Measurements from ENCODE around the gene ASNSD1.

DNA sequence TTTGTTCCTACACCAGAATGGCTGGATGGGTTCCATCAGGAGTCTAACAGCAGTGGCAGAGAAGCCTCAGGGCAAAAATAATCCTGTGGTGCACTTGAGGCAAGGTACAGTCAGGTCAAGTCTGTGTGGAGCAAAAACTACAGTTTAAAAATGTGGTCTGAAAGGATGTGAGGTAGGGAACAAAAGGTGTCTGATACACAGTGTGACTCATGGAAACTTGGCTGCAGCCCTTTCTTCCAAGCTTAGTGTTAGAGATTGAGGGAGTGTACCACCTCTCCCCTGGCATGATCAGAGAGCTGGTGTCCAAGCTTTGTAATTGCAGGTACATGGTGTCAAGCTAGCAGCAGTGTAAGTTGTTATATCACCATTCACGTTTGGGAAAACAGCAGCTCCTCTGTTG is 22.1 kb downstream of the ASNSD1 start:
- TF ChIP-seq, protein P1, sequence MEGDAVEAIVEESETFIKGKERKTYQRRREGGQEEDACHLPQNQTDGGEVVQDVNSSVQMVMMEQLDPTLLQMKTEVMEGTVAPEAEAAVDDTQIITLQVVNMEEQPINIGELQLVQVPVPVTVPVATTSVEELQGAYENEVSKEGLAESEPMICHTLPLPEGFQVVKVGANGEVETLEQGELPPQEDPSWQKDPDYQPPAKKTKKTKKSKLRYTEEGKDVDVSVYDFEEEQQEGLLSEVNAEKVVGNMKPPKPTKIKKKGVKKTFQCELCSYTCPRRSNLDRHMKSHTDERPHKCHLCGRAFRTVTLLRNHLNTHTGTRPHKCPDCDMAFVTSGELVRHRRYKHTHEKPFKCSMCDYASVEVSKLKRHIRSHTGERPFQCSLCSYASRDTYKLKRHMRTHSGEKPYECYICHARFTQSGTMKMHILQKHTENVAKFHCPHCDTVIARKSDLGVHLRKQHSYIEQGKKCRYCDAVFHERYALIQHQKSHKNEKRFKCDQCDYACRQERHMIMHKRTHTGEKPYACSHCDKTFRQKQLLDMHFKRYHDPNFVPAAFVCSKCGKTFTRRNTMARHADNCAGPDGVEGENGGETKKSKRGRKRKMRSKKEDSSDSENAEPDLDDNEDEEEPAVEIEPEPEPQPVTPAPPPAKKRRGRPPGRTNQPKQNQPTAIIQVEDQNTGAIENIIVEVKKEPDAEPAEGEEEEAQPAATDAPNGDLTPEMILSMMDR (IDR thresholded peaks at IDR 0.05 in 2 of 3, conservative IDR thresholded peaks at IDR 0.05 in 1 of 3; ENCODE audit: insufficient read depth in 2 of 3, low read depth in 1 of 3, low read length in 3 of 3) = no peak
- no peak for TF ChIP-seq SPI1 (IDR thresholded peaks at IDR 0.05; ENCODE audit: borderline replicate concordance, low read depth, low read length)
- no peak for TF ChIP-seq HCFC1 (IDR thresholded peaks at IDR 0.05; ENCODE audit: low read depth, low read length)
- no peak for TF ChIP-seq TAF1 (IDR thresholded peaks at IDR 0.05; ENCODE audit: control insufficient read depth, extremely low read depth, insufficient read depth, low read length, severe bottlenecking)
- no peak for TF ChIP-seq POLR2AphosphoS5 (IDR thresholded peaks at IDR 0.05; ENCODE audit: control insufficient read depth, insufficient read depth, low read depth, low read length)
- TF ChIP-seq MEIS2 (IDR thresholded peaks at IDR 0.05; ENCODE audit: partially characterized antibody) = no peak
- TF ChIP-seq TEAD1 (CRISPR knock-in tag; IDR thresholded peaks at IDR 0.05) = no peak
- TF ChIP-seq, protein P2, sequence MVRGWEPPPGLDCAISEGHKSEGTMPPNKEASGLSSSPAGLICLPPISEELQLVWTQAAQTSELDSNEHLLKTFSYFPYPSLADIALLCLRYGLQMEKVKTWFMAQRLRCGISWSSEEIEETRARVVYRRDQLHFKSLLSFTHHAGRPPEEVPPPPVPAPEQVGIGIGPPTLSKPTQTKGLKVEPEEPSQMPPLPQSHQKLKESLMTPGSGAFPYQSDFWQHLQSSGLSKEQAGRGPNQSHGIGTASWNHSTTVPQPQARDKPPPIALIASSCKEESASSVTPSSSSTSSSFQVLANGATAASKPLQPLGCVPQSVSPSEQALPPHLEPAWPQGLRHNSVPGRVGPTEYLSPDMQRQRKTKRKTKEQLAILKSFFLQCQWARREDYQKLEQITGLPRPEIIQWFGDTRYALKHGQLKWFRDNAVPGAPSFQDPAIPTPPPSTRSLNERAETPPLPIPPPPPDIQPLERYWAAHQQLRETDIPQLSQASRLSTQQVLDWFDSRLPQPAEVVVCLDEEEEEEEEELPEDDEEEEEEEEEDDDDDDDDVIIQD (CRISPR knock-in tag; IDR thresholded peaks at IDR 0.05) = no peak
- TF ChIP-seq, protein P3, sequence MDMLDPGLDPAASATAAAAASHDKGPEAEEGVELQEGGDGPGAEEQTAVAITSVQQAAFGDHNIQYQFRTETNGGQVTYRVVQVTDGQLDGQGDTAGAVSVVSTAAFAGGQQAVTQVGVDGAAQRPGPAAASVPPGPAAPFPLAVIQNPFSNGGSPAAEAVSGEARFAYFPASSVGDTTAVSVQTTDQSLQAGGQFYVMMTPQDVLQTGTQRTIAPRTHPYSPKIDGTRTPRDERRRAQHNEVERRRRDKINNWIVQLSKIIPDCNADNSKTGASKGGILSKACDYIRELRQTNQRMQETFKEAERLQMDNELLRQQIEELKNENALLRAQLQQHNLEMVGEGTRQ (CRISPR knock-in tag; IDR thresholded peaks at IDR 0.05) = no peak
- no peak for TF ChIP-seq TEAD4 (IDR thresholded peaks at IDR 0.05; ENCODE audit: low read length)
- no peak for TF ChIP-seq TEAD4 (CRISPR knock-in tag; IDR thresholded peaks at IDR 0.05; ENCODE audit: borderline replicate concordance)
- no peak for TF ChIP-seq BRCA1 (IDR thresholded peaks at IDR 0.05)
- no peak for TF ChIP-seq BRCA1 (CRISPR knock-in tag; IDR thresholded peaks at IDR 0.05)
- TF ChIP-seq ZNF583 (CRISPR knock-in tag; IDR thresholded peaks at IDR 0.05) = no peak
- no peak for TF ChIP-seq ZNF232 (CRISPR knock-in tag; IDR thresholded peaks at IDR 0.05)
- TF ChIP-seq, protein P4, sequence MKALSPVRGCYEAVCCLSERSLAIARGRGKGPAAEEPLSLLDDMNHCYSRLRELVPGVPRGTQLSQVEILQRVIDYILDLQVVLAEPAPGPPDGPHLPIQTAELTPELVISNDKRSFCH (CRISPR knock-in tag; IDR thresholded peaks at IDR 0.05) = no peak
- TF ChIP-seq, protein P4 (tag; IDR thresholded peaks at IDR 0.05) = no peak
